ENCODE results near the gene CACHD1.

CACHD1 gene

GRCh38 chr1:64563958-64564565, 94.1 kb downstream of the CACHD1 start:
- no peaks in the 10 kb centered on the region for H3K36me3 ChIP-seq (ENCODE audit: low read length)
- no peak overlapping the region for H3K9ac ChIP-seq (ENCODE audit: low read length)
- no peaks in the 10 kb centered on the region for H3K9me3 ChIP-seq (ENCODE audit: insufficient read depth, low read length)
- H3K79me2 ChIP-seq (ENCODE audit: insufficient read depth, low read length), result no peaks in the 10 kb centered on the region
- H3K9me2 ChIP-seq (replicated peaks; ENCODE audit: insufficient read depth, low read length), result no peaks in the 10 kb centered on the region
- no peak overlapping the region for H2AFZ ChIP-seq (ENCODE audit: low read depth, low read length, severe bottlenecking)
- TF ChIP-seq EZH2phosphoT487 (conservative IDR thresholded peaks at IDR 0.05; ENCODE audit: low read length), result no peak
- TF ChIP-seq, protein P1, sequence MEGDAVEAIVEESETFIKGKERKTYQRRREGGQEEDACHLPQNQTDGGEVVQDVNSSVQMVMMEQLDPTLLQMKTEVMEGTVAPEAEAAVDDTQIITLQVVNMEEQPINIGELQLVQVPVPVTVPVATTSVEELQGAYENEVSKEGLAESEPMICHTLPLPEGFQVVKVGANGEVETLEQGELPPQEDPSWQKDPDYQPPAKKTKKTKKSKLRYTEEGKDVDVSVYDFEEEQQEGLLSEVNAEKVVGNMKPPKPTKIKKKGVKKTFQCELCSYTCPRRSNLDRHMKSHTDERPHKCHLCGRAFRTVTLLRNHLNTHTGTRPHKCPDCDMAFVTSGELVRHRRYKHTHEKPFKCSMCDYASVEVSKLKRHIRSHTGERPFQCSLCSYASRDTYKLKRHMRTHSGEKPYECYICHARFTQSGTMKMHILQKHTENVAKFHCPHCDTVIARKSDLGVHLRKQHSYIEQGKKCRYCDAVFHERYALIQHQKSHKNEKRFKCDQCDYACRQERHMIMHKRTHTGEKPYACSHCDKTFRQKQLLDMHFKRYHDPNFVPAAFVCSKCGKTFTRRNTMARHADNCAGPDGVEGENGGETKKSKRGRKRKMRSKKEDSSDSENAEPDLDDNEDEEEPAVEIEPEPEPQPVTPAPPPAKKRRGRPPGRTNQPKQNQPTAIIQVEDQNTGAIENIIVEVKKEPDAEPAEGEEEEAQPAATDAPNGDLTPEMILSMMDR (IDR thresholded peaks at IDR 0.05; ENCODE audit: insufficient read depth, low read length, poor library complexity, severe bottlenecking), result no peak
- no peak overlapping the region for H3K4me3 ChIP-seq (ENCODE audit: insufficient read depth, low read length, poor library complexity, severe bottlenecking)
- H3F3A ChIP-seq (ENCODE audit: insufficient read depth), result no peaks in the 10 kb centered on the region
- H3K27ac ChIP-seq (ENCODE audit: low read depth, low read length), result no peak overlapping the region
- H3K27me3 ChIP-seq (ENCODE audit: low read length), result no peaks in the 10 kb centered on the region
- no peak overlapping the region for H3K4me2 ChIP-seq (ENCODE audit: low read depth, low read length, poor library complexity, severe bottlenecking)
- no peaks in the 10 kb centered on the region for H4K20me1 ChIP-seq (ENCODE audit: low read depth, low read length)

GRCh38 chr1:64564891-64565290, 95.0 kb downstream of the CACHD1 start:
- Histone ChIP-seq H3K4me3 (ENCODE audit: insufficient read depth, low read length, poor library complexity, severe bottlenecking) (no peak overlapping the region), H3K9ac (ENCODE audit: low read length) (no peak overlapping the region), H3K9me2 (replicated peaks; ENCODE audit: insufficient read depth, low read length) (no peaks in the 10 kb centered on the region), H3K27ac (ENCODE audit: low read depth, low read length) (no peak overlapping the region), H3K4me2 (ENCODE audit: low read depth, low read length, poor library complexity, severe bottlenecking) (no peak overlapping the region), H3F3A (ENCODE audit: insufficient read depth) (no peaks in the 10 kb centered on the region), H2AFZ (ENCODE audit: low read depth, low read length, severe bottlenecking) (no peak overlapping the region), H4K20me1 (ENCODE audit: low read depth, low read length) (no peaks in the 10 kb centered on the region), H3K36me3 (ENCODE audit: low read length) (no peaks in the 10 kb centered on the region), H3K9me3 (ENCODE audit: insufficient read depth, low read length) (no peaks in the 10 kb centered on the region), H3K79me2 (ENCODE audit: insufficient read depth, low read length) (no peaks in the 10 kb centered on the region), H3K27me3 (ENCODE audit: low read length) (no peaks in the 10 kb centered on the region)
- TF ChIP-seq, protein P1 (IDR thresholded peaks at IDR 0.05; ENCODE audit: insufficient read depth, low read length, poor library complexity, severe bottlenecking), result no peak
- no peak for TF ChIP-seq EZH2phosphoT487 (conservative IDR thresholded peaks at IDR 0.05; ENCODE audit: low read length)

GRCh38 chr1:64567426-64568170, 97.7 kb downstream of the CACHD1 start:
- Histone ChIP-seq H3K4me2 (ENCODE audit: low read depth, low read length, poor library complexity, severe bottlenecking) (no peak overlapping the region), H3K9me3 (ENCODE audit: insufficient read depth, low read length) (no peaks in the 10 kb centered on the region), H3K79me2 (ENCODE audit: insufficient read depth, low read length) (no peaks in the 10 kb centered on the region), H2AFZ (ENCODE audit: low read depth, low read length, severe bottlenecking) (no peak overlapping the region), H3K27me3 (ENCODE audit: low read length) (no peaks in the 10 kb centered on the region), H3K36me3 (ENCODE audit: low read length) (no peaks in the 10 kb centered on the region), H3K27ac (ENCODE audit: low read depth, low read length) (no peak overlapping the region), H3K9ac (ENCODE audit: low read length) (no peak overlapping the region), H3K9me2 (replicated peaks; ENCODE audit: insufficient read depth, low read length) (no peaks in the 10 kb centered on the region), H4K20me1 (ENCODE audit: low read depth, low read length) (no peaks in the 10 kb centered on the region), H3F3A (ENCODE audit: insufficient read depth) (no peaks in the 10 kb centered on the region), H3K4me3 (ENCODE audit: insufficient read depth, low read length, poor library complexity, severe bottlenecking) (no peak overlapping the region)
- TF ChIP-seq EZH2phosphoT487 (conservative IDR thresholded peaks at IDR 0.05; ENCODE audit: low read length), result no peak
- TF ChIP-seq, protein P1 (IDR thresholded peaks at IDR 0.05; ENCODE audit: insufficient read depth, low read length, poor library complexity, severe bottlenecking), result no peak

All from SU-DHL-6 (cell line).